ENCODE data around the gene LMAN1.

LMAN1 gene

GRCh38 chr18:59303656-59304195 is 55.3 kb downstream of the LMAN1 start:
- DNase-seq (ENCODE audit: low read depth), result no peak

- no peak for DNase-seq (ENCODE audit: low read depth)
Measured at GRCh38 chr18:59303006-59303405, 56.1 kb downstream of the LMAN1 start.

GRCh38 chr18:59301929-59302328 is 57.1 kb downstream of the LMAN1 start:
- no peak for DNase-seq (ENCODE audit: low read depth)

DNA sequence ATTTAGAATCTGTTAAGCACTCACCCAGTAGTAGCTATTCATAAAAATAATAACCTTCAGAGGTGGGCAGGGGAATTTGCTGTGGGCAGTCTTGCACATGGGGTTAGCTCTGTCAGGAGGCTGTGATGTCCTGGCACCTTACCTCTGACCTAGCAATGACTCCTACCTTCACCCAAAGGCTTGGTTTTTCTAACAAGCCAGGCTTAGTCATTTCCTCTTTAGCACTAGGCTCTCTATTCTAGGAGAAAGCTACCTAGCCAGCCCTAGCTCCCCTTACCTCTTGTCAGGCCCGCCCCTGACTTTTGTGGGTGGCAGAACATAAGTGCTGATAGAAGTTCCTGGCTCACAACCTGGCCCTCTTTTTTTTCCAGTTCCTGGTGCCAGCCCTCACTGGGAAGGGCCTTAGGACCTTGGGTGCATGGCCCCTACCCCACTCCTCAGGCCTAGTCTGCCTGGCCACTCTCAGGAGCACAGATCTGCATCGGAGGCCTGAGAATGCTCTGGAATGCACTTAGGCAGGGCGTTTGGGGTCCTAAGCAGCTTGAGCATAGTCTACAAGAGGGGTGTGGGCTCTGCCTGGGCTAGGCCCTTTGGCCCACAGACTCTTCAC is 58.3 kb downstream of the LMAN1 start:
- DNase-seq (ENCODE audit: low read depth), result no peak

- DNase-seq (ENCODE audit: low read depth), result no peak
Measured at GRCh38 chr18:59298871-59299270, 60.2 kb downstream of the LMAN1 start.

DNA sequence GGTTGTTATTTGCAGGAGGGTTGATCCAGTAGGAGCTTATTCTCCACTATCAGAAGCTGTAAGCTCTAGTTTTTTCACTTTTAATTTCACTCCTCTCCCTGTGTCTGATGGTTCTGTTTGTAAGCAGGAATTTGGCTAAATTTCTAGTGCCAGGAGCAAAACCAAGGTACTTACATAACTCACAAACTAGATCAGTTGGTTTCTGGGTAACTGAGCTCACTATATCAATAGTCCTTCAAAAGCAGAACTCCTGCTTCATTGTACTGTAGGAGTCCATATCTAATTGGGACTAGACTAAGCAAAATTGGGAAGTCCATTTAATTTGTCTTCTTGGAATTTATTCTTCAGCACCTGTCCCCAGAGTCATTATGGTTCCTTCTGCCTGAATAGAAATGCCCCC is 65.7 kb downstream of the LMAN1 start:
- no peak for DNase-seq (ENCODE audit: low read depth)

DNA sequence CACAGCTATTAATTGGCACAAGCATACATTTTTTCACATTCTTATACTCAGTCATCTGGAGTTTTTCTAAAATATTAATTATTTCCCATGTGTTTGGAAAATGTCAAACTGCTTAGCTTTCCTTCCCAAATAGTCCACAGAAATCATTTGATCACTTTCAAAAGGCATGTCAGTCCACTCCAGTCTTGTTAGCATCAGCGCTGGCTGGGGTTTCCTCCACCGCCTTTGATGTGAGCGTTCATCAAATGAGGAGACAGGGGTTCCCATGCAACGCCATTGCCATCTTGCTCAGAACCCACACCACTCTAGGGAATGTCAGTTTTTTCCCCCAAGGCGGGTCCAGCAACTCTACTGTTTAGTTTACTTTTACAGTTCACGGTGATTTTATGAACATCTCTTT is 72.7 kb downstream of the LMAN1 start:
- DNase-seq (ENCODE audit: low read depth), result no peak

DNA sequence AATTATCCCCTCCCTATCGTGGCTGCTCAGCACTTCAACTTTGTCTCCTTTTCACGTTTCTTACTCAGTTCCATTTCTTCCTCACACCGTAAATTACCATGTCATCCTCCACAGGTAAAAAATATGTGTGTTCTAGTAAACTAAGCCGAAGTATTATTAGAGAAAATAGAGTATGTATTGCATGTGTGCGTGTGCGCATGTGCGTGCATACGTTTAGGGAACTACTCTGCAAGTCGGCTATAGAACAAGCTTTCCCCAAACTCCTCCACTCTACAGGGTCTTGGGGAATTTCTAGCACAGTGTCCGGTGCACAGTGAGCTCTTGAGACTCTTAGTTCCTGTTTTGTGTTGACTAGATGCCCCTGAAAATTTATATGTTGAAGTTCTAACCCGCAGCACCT is 76.7 kb downstream of the LMAN1 start:
- DNase-seq (ENCODE audit: low read depth), result no peak

DNA sequence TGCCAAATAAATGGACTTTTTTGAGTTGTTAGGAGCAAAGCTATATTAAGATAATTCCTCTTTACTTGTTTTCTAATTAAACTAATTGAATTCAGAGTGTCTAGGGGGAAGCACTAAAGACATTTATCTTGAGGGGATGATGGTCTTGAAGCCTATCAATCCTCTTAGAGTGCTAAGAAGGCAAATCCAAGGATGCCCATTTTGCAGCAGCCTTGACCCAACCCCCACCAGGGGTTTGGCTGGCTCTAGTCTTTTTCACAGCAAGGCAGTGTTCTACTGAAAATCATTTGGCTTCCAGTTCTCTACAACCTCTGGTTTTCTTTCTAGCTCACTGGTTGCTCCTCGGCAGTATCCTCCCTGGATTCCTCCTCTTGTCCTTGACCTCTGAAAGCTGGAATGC is 79.3 kb downstream of the LMAN1 start:
- no peak for DNase-seq (ENCODE audit: low read depth)

- no peak for DNase-seq (ENCODE audit: low read depth)
Measured at GRCh38 chr18:59279193-59279592, 79.9 kb downstream of the LMAN1 start.

- no peak for DNase-seq (ENCODE audit: low read depth)
Measured at GRCh38 chr18:59278793-59279192, 80.3 kb downstream of the LMAN1 start.
